ENCODE results near the gene C1orf21. TPM values are rescaled to one million over a fixed set of nuclear protein-coding genes. Genes with fewer than 3 reads are reported as not detected.
A peak's percentile ranks its signal among the peaks of the same experiment; 100 is the strongest.

C1orf21 gene
- total and polyA plus RNA-seq, 12 donors = 20.6 to 76.7 (median 67.5) TPM

DNA sequence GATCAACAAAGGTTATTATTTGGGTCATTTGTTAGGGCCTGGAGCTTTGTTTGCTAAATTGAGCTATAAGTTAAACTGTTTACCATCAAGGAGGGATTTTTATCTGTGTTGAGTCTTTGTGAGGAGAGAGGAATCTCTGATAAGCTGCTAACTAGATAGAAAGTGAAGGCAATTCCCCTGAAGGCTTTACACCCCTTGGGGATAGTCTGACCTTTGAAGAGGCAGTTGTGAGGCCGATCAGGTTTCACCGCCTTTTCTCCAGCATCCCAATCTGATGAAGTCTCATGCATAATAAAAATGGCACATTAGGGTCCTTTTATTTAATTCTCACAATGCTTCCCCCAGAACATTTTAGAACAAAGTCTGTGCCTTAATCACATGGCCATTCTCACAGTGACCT, 21.8 kb downstream of the C1orf21 start:
- no peaks in the 10 kb centered on the region for H3K9me3 ChIP-seq
- no peak overlapping the region for H3K4me3 ChIP-seq
- H3K27ac ChIP-seq = peak overlapping the region in 3 of 10 donors; percentile 12 to 56 (median 21)
- H3K36me3 ChIP-seq = peaks cover 0 to 3% (median 0%) of the 10 kb centered on the region in 9 donors
- intact Hi-C loops (cut with DNase I) = no loop called here
- DNase-seq (no peak), ATAC-seq (peak in 1 of 8 donors; percentile 10)
- 64 to 80% methylated on average over 2 of the region's 2 CpGs for WGBS, 2 donors
- TF ChIP-seq, protein P1, sequence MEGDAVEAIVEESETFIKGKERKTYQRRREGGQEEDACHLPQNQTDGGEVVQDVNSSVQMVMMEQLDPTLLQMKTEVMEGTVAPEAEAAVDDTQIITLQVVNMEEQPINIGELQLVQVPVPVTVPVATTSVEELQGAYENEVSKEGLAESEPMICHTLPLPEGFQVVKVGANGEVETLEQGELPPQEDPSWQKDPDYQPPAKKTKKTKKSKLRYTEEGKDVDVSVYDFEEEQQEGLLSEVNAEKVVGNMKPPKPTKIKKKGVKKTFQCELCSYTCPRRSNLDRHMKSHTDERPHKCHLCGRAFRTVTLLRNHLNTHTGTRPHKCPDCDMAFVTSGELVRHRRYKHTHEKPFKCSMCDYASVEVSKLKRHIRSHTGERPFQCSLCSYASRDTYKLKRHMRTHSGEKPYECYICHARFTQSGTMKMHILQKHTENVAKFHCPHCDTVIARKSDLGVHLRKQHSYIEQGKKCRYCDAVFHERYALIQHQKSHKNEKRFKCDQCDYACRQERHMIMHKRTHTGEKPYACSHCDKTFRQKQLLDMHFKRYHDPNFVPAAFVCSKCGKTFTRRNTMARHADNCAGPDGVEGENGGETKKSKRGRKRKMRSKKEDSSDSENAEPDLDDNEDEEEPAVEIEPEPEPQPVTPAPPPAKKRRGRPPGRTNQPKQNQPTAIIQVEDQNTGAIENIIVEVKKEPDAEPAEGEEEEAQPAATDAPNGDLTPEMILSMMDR (IDR thresholded peaks at IDR 0.05) = no peak
- no peaks in the 10 kb centered on the region for H3K27me3 ChIP-seq
- peaks cover 7 to 66% (median 47%) of the 10 kb centered on the region in 9 donors for H3K4me1 ChIP-seq

GRCh38 chr1:184409011-184409410, 22.2 kb downstream of the C1orf21 start:
- Histone ChIP-seq H3K4me3 (no peak overlapping the region), H3K36me3 (peaks cover 0 to 8% (median under 1%) of the 10 kb centered on the region in 9 donors), H3K9me3 (no peaks in the 10 kb centered on the region), H3K27me3 (no peaks in the 10 kb centered on the region), H3K27ac (peak overlapping the region in 3 of 10 donors; percentile 12 to 56 (median 21)), H3K4me1 (peaks cover 7 to 62% (median 45%) of the 10 kb centered on the region in 9 donors)
- WGBS, 2 donors = 57 to 66% methylated on average over 3 of the region's 3 CpGs
- intact Hi-C loops (cut with DNase I) = no loop called here
- no peak for DNase-seq
- ATAC-seq = peak in 3 of 8 donors; percentile 22 to 41 (median 41)
- TF ChIP-seq, protein P1 (IDR thresholded peaks at IDR 0.05) = no peak

- Histone ChIP-seq H3K4me3 (no peak overlapping the region), H3K4me1 (peaks cover 6 to 50% (median 31%) of the 10 kb centered on the region in 9 donors), H3K9me3 (no peaks in the 10 kb centered on the region), H3K27ac (no peak overlapping the region), H3K36me3 (peaks cover 0 to 11% (median 4%) of the 10 kb centered on the region in 9 donors), H3K27me3 (no peaks in the 10 kb centered on the region)
- TF ChIP-seq, protein P1 (IDR thresholded peaks at IDR 0.05) = no peak
- ATAC-seq = no peak
- intact Hi-C loops (cut with DNase I) = no loop called here
- no peak for DNase-seq
- WGBS, 2 donors = 98 to 100% methylated on average over 1 of the region's 1 CpG
These were observed 25.6 kb downstream of the C1orf21 start for GRCh38 chr1:184412472-184412871.

DNA sequence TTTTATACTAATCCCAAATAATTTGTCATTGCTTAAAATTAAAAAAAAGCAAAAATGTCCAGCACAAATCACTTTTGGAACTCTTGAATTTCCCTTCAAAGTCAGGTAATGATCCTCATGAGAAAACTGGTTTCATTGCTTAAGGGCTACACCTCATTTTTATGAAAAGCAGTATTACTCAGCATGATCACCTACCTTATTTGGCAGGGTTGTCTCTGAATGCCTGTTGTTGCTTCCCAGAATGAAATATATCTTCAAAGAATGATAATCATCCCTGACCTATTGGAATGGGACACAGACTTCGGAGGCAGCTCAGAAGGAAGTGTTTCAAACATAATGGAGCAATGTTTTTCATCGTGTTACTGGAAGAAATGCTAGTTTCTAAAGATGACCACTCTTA, 29.7 kb downstream of the C1orf21 start:
- TF ChIP-seq, protein P1 (IDR thresholded peaks at IDR 0.05) = no peak
- Histone ChIP-seq H3K36me3 (peaks cover 0 to 11% (median 4%) of the 10 kb centered on the region in 9 donors), H3K9me3 (no peaks in the 10 kb centered on the region), H3K4me3 (no peak overlapping the region), H3K27ac (no peak overlapping the region), H3K4me1 (peaks cover 4 to 61% (median 41%) of the 10 kb centered on the region in 9 donors), H3K27me3 (no peaks in the 10 kb centered on the region)
- no peak for ATAC-seq
- WGBS, 2 donors = 44 to 88% methylated on average over 2 of the region's 2 CpGs
- no peak for DNase-seq
- intact Hi-C loops (cut with DNase I) = no loop called here

Measured in heart right ventricle (tissue), 16 donors.